ENCODE measurements around the gene CHD5.

DNA sequence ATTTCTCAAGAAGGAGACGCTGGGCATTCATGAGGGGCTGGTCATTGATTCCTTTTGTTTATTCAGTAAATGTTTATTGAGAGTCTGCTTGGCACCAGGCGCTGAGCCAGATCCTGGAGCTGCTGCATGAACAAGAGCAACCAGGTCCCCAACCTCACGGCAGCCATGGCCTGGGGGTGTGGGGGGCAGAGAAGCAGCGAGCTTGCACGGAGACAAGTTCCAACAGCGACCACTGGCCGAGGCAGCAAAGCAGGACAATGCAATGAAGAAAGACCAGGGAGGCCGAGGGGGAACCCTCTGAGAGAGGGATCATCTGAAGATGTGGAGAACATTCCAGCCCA is 126.9 kb downstream of the CHD5 start:
- TF ChIP-seq CHD2 (IDR thresholded peaks at IDR 0.05; ENCODE audit: low read length, partially characterized antibody) (no peak), ZFP36 (IDR thresholded peaks at IDR 0.05; ENCODE audit: borderline replicate concordance, partially characterized antibody) (no peak), POLR2A (IDR thresholded peaks at IDR 0.05; ENCODE audit: low read length) (no peak), JUN (IDR thresholded peaks at IDR 0.05) (no peak), CEBPB (IDR thresholded peaks at IDR 0.05) (no peak), MYC (IDR thresholded peaks at IDR 0.05; ENCODE audit: borderline replicate concordance, low read length) (no peak), FOSL2 (IDR thresholded peaks at IDR 0.05) (no peak), FOSL2 (CRISPR knock-in tag; IDR thresholded peaks at IDR 0.05) (no peak), HDAC2 (IDR thresholded peaks at IDR 0.05) (no peak), FOSB (CRISPR knock-in tag; IDR thresholded peaks at IDR 0.05) (no peak), RFX5 (IDR thresholded peaks at IDR 0.05) (no peak)
- TF ChIP-seq, protein P1, sequence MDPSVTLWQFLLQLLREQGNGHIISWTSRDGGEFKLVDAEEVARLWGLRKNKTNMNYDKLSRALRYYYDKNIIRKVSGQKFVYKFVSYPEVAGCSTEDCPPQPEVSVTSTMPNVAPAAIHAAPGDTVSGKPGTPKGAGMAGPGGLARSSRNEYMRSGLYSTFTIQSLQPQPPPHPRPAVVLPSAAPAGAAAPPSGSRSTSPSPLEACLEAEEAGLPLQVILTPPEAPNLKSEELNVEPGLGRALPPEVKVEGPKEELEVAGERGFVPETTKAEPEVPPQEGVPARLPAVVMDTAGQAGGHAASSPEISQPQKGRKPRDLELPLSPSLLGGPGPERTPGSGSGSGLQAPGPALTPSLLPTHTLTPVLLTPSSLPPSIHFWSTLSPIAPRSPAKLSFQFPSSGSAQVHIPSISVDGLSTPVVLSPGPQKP (IDR thresholded peaks at IDR 0.05; ENCODE audit: low read depth, low read length): no peak
- TF ChIP-seq, protein P2, sequence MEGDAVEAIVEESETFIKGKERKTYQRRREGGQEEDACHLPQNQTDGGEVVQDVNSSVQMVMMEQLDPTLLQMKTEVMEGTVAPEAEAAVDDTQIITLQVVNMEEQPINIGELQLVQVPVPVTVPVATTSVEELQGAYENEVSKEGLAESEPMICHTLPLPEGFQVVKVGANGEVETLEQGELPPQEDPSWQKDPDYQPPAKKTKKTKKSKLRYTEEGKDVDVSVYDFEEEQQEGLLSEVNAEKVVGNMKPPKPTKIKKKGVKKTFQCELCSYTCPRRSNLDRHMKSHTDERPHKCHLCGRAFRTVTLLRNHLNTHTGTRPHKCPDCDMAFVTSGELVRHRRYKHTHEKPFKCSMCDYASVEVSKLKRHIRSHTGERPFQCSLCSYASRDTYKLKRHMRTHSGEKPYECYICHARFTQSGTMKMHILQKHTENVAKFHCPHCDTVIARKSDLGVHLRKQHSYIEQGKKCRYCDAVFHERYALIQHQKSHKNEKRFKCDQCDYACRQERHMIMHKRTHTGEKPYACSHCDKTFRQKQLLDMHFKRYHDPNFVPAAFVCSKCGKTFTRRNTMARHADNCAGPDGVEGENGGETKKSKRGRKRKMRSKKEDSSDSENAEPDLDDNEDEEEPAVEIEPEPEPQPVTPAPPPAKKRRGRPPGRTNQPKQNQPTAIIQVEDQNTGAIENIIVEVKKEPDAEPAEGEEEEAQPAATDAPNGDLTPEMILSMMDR (IDR thresholded peaks at IDR 0.05): no peak
- TF ChIP-seq, protein P3, sequence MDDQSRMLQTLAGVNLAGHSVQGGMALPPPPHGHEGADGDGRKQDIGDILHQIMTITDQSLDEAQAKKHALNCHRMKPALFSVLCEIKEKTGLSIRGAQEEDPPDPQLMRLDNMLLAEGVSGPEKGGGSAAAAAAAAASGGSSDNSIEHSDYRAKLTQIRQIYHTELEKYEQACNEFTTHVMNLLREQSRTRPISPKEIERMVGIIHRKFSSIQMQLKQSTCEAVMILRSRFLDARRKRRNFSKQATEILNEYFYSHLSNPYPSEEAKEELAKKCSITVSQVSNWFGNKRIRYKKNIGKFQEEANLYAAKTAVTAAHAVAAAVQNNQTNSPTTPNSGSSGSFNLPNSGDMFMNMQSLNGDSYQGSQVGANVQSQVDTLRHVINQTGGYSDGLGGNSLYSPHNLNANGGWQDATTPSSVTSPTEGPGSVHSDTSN (IDR thresholded peaks at IDR 0.05): no peak
